ENCODE data around the gene ALDOB. TPM values are rescaled to one million over a fixed set of nuclear protein-coding genes. Genes with fewer than 3 reads are reported as not detected.

ALDOB gene
- total and polyA plus RNA-seq, 2 of the 13 experiments (the other 11 are each of a cell fraction or from before 2014, with no cell fraction given), result 0.29 to 0.97 TPM

- TF ChIP-seq U2AF2 (IDR thresholded peaks at IDR 0.05; ENCODE audit: low read depth, low read length) (no peak), TSC22D2 (CRISPR knock-in tag; IDR thresholded peaks at IDR 0.05; ENCODE audit: borderline replicate concordance) (0 out of 2 replicates have a peak, but pooled peaks have one; percentile 66), KLF6 (CRISPR knock-in tag; IDR thresholded peaks at IDR 0.05) (no peak), PLRG1 (conservative IDR thresholded peaks at IDR 0.05) (no peak), MAFK (conservative IDR thresholded peaks at IDR 0.05 in 1 of 2, IDR thresholded peaks at IDR 0.05 in 1 of 2; ENCODE audit: low read length in 2 of 2) (no peak), ZNF335 (CRISPR knock-in tag; IDR thresholded peaks at IDR 0.05) (no peak), ZBED4 (CRISPR knock-in tag; IDR thresholded peaks at IDR 0.05; ENCODE audit: borderline replicate concordance) (no peak), ZKSCAN8 (CRISPR knock-in tag; IDR thresholded peaks at IDR 0.05; ENCODE audit: borderline replicate concordance) (peak; percentile 40; the same call in 1 of the 2 replicates), CHCHD3 (CRISPR knock-in tag; IDR thresholded peaks at IDR 0.05) (no peak), RARA (CRISPR knock-in tag; IDR thresholded peaks at IDR 0.05) (peak; percentile 64), ATF7 (IDR thresholded peaks at IDR 0.05) (peak; percentile 85), ATF7 (CRISPR knock-in tag; IDR thresholded peaks at IDR 0.05) (no peak), ZNF546 (CRISPR knock-in tag; conservative IDR thresholded peaks at IDR 0.05) (no peak), RFX1 (IDR thresholded peaks at IDR 0.05) (no peak), RBM39 (IDR thresholded peaks at IDR 0.05; ENCODE audit: low read depth, low read length, poor library complexity, severe bottlenecking) (no peak), ZNF3 (CRISPR knock-in tag; IDR thresholded peaks at IDR 0.05) (peak; percentile 61; the same call in 1 of the 2 replicates)
- TF ChIP-seq, protein P1, sequence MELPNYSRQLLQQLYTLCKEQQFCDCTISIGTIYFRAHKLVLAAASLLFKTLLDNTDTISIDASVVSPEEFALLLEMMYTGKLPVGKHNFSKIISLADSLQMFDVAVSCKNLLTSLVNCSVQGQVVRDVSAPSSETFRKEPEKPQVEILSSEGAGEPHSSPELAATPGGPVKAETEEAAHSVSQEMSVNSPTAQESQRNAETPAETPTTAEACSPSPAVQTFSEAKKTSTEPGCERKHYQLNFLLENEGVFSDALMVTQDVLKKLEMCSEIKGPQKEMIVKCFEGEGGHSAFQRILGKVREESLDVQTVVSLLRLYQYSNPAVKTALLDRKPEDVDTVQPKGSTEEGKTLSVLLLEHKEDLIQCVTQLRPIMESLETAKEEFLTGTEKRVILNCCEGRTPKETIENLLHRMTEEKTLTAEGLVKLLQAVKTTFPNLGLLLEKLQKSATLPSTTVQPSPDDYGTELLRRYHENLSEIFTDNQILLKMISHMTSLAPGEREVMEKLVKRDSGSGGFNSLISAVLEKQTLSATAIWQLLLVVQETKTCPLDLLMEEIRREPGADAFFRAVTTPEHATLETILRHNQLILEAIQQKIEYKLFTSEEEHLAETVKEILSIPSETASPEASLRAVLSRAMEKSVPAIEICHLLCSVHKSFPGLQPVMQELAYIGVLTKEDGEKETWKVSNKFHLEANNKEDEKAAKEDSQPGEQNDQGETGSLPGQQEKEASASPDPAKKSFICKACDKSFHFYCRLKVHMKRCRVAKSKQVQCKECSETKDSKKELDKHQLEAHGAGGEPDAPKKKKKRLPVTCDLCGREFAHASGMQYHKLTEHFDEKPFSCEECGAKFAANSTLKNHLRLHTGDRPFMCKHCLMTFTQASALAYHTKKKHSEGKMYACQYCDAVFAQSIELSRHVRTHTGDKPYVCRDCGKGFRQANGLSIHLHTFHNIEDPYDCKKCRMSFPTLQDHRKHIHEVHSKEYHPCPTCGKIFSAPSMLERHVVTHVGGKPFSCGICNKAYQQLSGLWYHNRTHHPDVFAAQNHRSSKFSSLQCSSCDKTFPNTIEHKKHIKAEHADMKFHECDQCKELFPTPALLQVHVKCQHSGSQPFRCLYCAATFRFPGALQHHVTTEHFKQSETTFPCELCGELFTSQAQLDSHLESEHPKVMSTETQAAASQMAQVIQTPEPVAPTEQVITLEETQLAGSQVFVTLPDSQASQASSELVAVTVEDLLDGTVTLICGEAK (IDR thresholded peaks at IDR 0.05), result no peak
- TF ChIP-seq, protein P1 (CRISPR knock-in tag; IDR thresholded peaks at IDR 0.05), result no peak; the same call in 1 of the 2 replicates
Observed at GRCh38 chr9:101445353-101446029, 9.9 kb upstream of the ALDOB start (continued).
